Gastroesophageal sphincter (tissue), 3 donors: ENCODE measurements around the gene RAB3D.

Experiments
- EP300 ChIP-seq: sonication (generic); formaldehyde crosslinking; IDR thresholded peaks from one replicate; pipeline ENCODE4 v1.6.1; 2017; ENCODE audit warnings: antibody characterized with exemption, mild to moderate bottlenecking
- POLR2A ChIP-seq, 2 donors: fragments of 450-650 bp; IDR thresholded peaks; one replicate each; pipeline ENCODE4 v1.6.1; 2017; ENCODE audit warnings: antibody characterized with exemption in 2 of 2, mild to moderate bottlenecking in 2 of 2, moderate library complexity in 1 of 2
- POLR2AphosphoS5 ChIP-seq: sonication (generic); formaldehyde crosslinking; IDR thresholded peaks from one replicate; pipeline ENCODE4 v1.6.1; 2017; ENCODE audit warnings: antibody characterized with exemption
- TF ChIP-seq, protein P1 (sequence below), 4 experiments: fragments of 200-600 bp in 2 of 4; fragments of 450-650 bp in 2 of 4; sonication (generic) in 1 of 4; IDR thresholded peaks; one replicate each; pipeline ENCODE4 v1.5.1; 2017 to 2019; ENCODE audit warnings: antibody characterized with exemption in 4 of 4, mild to moderate bottlenecking in 2 of 4, moderate library complexity in 2 of 4

DNA sequence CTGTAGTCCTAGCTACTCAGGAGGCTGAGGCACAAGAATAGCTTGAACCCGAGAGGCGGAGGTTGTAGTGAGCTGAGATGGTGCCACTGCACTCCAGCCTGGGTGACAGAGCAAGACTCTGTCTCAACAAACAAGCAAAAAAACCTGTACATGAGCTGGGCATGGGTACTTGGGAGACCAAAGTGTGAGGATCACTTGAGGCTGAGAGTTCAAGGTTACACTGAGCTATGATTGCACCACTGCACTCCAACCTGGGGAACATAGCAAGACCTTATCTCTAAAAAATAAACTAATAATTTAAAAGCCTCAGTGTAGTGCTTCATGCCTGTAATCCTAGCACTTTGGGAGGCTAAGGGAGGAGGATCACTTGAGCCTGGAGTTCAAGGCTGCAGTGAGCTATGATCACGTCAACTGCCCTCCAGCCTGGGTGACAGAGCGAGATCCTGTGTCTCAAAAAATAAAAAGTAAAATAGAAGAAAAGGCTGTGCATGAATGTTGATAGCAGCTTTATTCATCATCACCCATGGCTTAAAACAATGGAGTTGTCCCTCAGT lies 64.8 kb downstream of the RAB3D start:
- TF ChIP-seq POLR2A (IDR thresholded peaks at IDR 0.05) (no peak), EP300 (no peak), POLR2AphosphoS5 (no peak)
- TF ChIP-seq, protein P1, sequence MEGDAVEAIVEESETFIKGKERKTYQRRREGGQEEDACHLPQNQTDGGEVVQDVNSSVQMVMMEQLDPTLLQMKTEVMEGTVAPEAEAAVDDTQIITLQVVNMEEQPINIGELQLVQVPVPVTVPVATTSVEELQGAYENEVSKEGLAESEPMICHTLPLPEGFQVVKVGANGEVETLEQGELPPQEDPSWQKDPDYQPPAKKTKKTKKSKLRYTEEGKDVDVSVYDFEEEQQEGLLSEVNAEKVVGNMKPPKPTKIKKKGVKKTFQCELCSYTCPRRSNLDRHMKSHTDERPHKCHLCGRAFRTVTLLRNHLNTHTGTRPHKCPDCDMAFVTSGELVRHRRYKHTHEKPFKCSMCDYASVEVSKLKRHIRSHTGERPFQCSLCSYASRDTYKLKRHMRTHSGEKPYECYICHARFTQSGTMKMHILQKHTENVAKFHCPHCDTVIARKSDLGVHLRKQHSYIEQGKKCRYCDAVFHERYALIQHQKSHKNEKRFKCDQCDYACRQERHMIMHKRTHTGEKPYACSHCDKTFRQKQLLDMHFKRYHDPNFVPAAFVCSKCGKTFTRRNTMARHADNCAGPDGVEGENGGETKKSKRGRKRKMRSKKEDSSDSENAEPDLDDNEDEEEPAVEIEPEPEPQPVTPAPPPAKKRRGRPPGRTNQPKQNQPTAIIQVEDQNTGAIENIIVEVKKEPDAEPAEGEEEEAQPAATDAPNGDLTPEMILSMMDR (IDR thresholded peaks at IDR 0.05) = no peak
